Measurements from ENCODE around the gene DAPK2.

DAPK2 gene

GRCh38 chr15:64058279-64058678, 12.0 kb upstream of the DAPK2 start:
- TF ChIP-seq EGR1 (IDR thresholded peaks at IDR 0.05) (no peak), EP300 (IDR thresholded peaks at IDR 0.05; ENCODE audit: borderline replicate concordance) (no peak), ZBTB7A (IDR thresholded peaks at IDR 0.05; ENCODE audit: low read depth) (no peak), REST (IDR thresholded peaks at IDR 0.05; ENCODE audit: low read depth) (no peak), TCF12 (IDR thresholded peaks at IDR 0.05; ENCODE audit: low read depth) (no peak), MAX (IDR thresholded peaks at IDR 0.05) (no peak), YY1 (IDR thresholded peaks at IDR 0.05; ENCODE audit: low read depth) (no peak), RAD21 (IDR thresholded peaks at IDR 0.05; ENCODE audit: low read depth) (no peak), NFIC (IDR thresholded peaks at IDR 0.05) (no peak), CREB1 (IDR thresholded peaks at IDR 0.05; ENCODE audit: low read depth) (no peak), USF1 (IDR thresholded peaks at IDR 0.05) (no peak), TEAD4 (IDR thresholded peaks at IDR 0.05) (no peak), FOXM1 (IDR thresholded peaks at IDR 0.05; ENCODE audit: borderline replicate concordance, low read depth) (no peak), CEBPB (IDR thresholded peaks at IDR 0.05) (no peak), TAF1 (IDR thresholded peaks at IDR 0.05; ENCODE audit: low read depth) (no peak)

GRCh38 chr15:64052925-64053491, 6.7 kb upstream of the DAPK2 start:
- TF ChIP-seq TAF1 (IDR thresholded peaks at IDR 0.05; ENCODE audit: low read depth) (no peak), RAD21 (IDR thresholded peaks at IDR 0.05; ENCODE audit: low read depth) (no peak), MAX (IDR thresholded peaks at IDR 0.05) (no peak), FOXM1 (IDR thresholded peaks at IDR 0.05; ENCODE audit: borderline replicate concordance, low read depth) (no peak), EGR1 (IDR thresholded peaks at IDR 0.05) (no peak), EP300 (IDR thresholded peaks at IDR 0.05; ENCODE audit: borderline replicate concordance) (no peak), USF1 (IDR thresholded peaks at IDR 0.05) (no peak), CREB1 (IDR thresholded peaks at IDR 0.05; ENCODE audit: low read depth) (no peak), ZBTB7A (IDR thresholded peaks at IDR 0.05; ENCODE audit: low read depth) (no peak), CEBPB (IDR thresholded peaks at IDR 0.05) (no peak), REST (IDR thresholded peaks at IDR 0.05; ENCODE audit: low read depth) (no peak), NFIC (IDR thresholded peaks at IDR 0.05) (no peak), YY1 (IDR thresholded peaks at IDR 0.05; ENCODE audit: low read depth) (no peak), TEAD4 (IDR thresholded peaks at IDR 0.05) (no peak), TCF12 (IDR thresholded peaks at IDR 0.05; ENCODE audit: low read depth) (no peak)

GRCh38 chr15:64051407-64052259, 5.3 kb upstream of the DAPK2 start:
- no peak for TF ChIP-seq TCF12 (IDR thresholded peaks at IDR 0.05; ENCODE audit: low read depth)
- TF ChIP-seq FOXM1 (IDR thresholded peaks at IDR 0.05; ENCODE audit: borderline replicate concordance, low read depth) = no peak
- TF ChIP-seq CEBPB (IDR thresholded peaks at IDR 0.05) = no peak
- no peak for TF ChIP-seq EP300 (IDR thresholded peaks at IDR 0.05; ENCODE audit: borderline replicate concordance)
- no peak for TF ChIP-seq RAD21 (IDR thresholded peaks at IDR 0.05; ENCODE audit: low read depth)
- no peak for TF ChIP-seq CREB1 (IDR thresholded peaks at IDR 0.05; ENCODE audit: low read depth)
- no peak for TF ChIP-seq EGR1 (IDR thresholded peaks at IDR 0.05)
- no peak for TF ChIP-seq REST (IDR thresholded peaks at IDR 0.05; ENCODE audit: low read depth)

GRCh38 chr15:64051093-64051402, 4.8 kb upstream of the DAPK2 start:
- no peak for TF ChIP-seq EGR1 (IDR thresholded peaks at IDR 0.05)
- no peak for TF ChIP-seq FOXM1 (IDR thresholded peaks at IDR 0.05; ENCODE audit: borderline replicate concordance, low read depth)
- TF ChIP-seq CEBPB (IDR thresholded peaks at IDR 0.05) = no peak
- no peak for TF ChIP-seq MAX (IDR thresholded peaks at IDR 0.05)
- no peak for TF ChIP-seq TAF1 (IDR thresholded peaks at IDR 0.05; ENCODE audit: low read depth)
- no peak for TF ChIP-seq REST (IDR thresholded peaks at IDR 0.05; ENCODE audit: low read depth)
- no peak for TF ChIP-seq CREB1 (IDR thresholded peaks at IDR 0.05; ENCODE audit: low read depth)

Measured in Ishikawa (cell line).